A549 treated with Mapracorat at 1 μM for 4 hours (cell line): ENCODE data around the gene HFM1. TPM values are rescaled to one million over a fixed set of nuclear protein-coding genes. Genes with fewer than 3 reads are reported as not detected.

ENCODE experiments used
- total RNA-seq: library from RNA; stranded (reverse); fragments of 200-300 nt; extraction: Qiagen RNA extraction; gene quantifications from 5 replicates; pipeline ENCODE4 v1.2.3, GENCODE V29; 2022

Gene HFM1
- 0.06 to 0.07 TPM in 2 of 5 replicates, not detected in the others for total RNA-seq

GRCh38 chr1:91404151-91405012 is at the start of gene HFM1:
HFM1 (minus strand) TSS chr1:91404837; CDS start chr1:91401082, 3,755 bp downstream.

Other genes starting within 250 kb of the HFM1 start
- gene CDC7, start 96.0 kb upstream of the HFM1 start, total RNA-seq: 5.2 to 7.1 TPM (median 5.5 TPM) in 5 replicates